NOMO-1 treated with dmso at 0.1 percent for 144 hours (cell line): ENCODE data around the gene NEDD4L.

ENCODE experiments used
- DNase-seq: peaks from one replicate; lab custom pipeline; 2025; ENCODE audit not compliant: unreplicated experiment; lab: John Stamatoyannopoulos, UW

Gene NEDD4L

GRCh38 chr18:58228762-58229161, 184.7 kb downstream of the NEDD4L start:
- no peak for DNase-seq

GRCh38 chr18:58229162-58229561, 185.1 kb downstream of the NEDD4L start:
- no peak for DNase-seq

- DNase-seq = no peak
These were observed 186.6 kb downstream of the NEDD4L start for GRCh38 chr18:58230438-58231179.

GRCh38 chr18:58231930-58232329, 187.9 kb downstream of the NEDD4L start:
- DNase-seq = no peak

- no peak for DNase-seq
These were observed 188.6 kb downstream of the NEDD4L start for GRCh38 chr18:58232668-58233067.

- DNase-seq = no peak
These were observed 190.3 kb downstream of the NEDD4L start for GRCh38 chr18:58234359-58234741.

GRCh38 chr18:58235001-58235436, 191.0 kb downstream of the NEDD4L start:
- DNase-seq = no peak

GRCh38 chr18:58239879-58240278, 195.9 kb downstream of the NEDD4L start:
- no peak for DNase-seq

- DNase-seq = no peak
These were observed 197.1 kb downstream of the NEDD4L start for GRCh38 chr18:58241026-58241679.

- no peak for DNase-seq
These were observed 197.9 kb downstream of the NEDD4L start for GRCh38 chr18:58241877-58242276.

- DNase-seq = no peak
These were observed 198.4 kb downstream of the NEDD4L start for GRCh38 chr18:58242435-58242834.

- no peak for DNase-seq
These were observed 198.9 kb downstream of the NEDD4L start for GRCh38 chr18:58242968-58243367.

- DNase-seq = no peak
These were observed 199.4 kb downstream of the NEDD4L start for GRCh38 chr18:58243401-58243800.

- no peak for DNase-seq
These were observed 203.4 kb downstream of the NEDD4L start for GRCh38 chr18:58247363-58247834.

- no peak for DNase-seq
These were observed 205.7 kb downstream of the NEDD4L start for GRCh38 chr18:58249712-58250111.

- DNase-seq = no peak
These were observed 207.4 kb downstream of the NEDD4L start for GRCh38 chr18:58251416-58251815.

GRCh38 chr18:58252166-58252565, 208.1 kb downstream of the NEDD4L start:
- no peak for DNase-seq

- DNase-seq = no peak
These were observed 209.3 kb downstream of the NEDD4L start for GRCh38 chr18:58253318-58253717.

- no peak for DNase-seq
These were observed 209.8 kb downstream of the NEDD4L start for GRCh38 chr18:58253871-58254270.

GRCh38 chr18:58254873-58255511, 211.0 kb downstream of the NEDD4L start:
- no peak for DNase-seq

- DNase-seq = no peak
These were observed 211.8 kb downstream of the NEDD4L start for GRCh38 chr18:58255701-58256311.
